Endothelial cell of umbilical vein (primary cell): ENCODE measurements around the gene MSANTD3.

Source experiments
- EZH2 ChIP-seq: IDR thresholded peaks from 2 replicates; pipeline ENCODE4 v1.6.1; 2012; ENCODE audit warnings: borderline replicate concordance, low read depth, mild to moderate bottlenecking, moderate library complexity, low read length, inconsistent platforms; ENCODE audit not compliant: severe bottlenecking
- POLR2A ChIP-seq: IDR thresholded peaks from 2 replicates; pipeline ENCODE4 v1.6.1; 2012; ENCODE audit warnings: low read depth, mild to moderate bottlenecking, control low read depth, low read length
- POLR2AphosphoS5 ChIP-seq: IDR thresholded peaks from 2 replicates; pipeline ENCODE4 v1.6.1; 2012; ENCODE audit warnings: low read depth, mild to moderate bottlenecking, control low read depth, low read length, moderate library complexity; ENCODE audit not compliant: insufficient read depth
- TF ChIP-seq, protein P1 (sequence below), 2 donors: IDR thresholded peaks; 1 replicate in 1 of 2; 2 replicates in 1 of 2; pipeline ENCODE4 v1.5.1; 2011; ENCODE audit warnings: low read length in 2 of 2, mild to moderate bottlenecking in 2 of 2, moderate library complexity in 2 of 2, control low read depth in 1 of 2, inconsistent platforms in 1 of 2, low read depth in 1 of 2; ENCODE audit not compliant: insufficient read depth in 1 of 2; ENCODE audit errors: extremely low read depth in 1 of 2

DNA sequence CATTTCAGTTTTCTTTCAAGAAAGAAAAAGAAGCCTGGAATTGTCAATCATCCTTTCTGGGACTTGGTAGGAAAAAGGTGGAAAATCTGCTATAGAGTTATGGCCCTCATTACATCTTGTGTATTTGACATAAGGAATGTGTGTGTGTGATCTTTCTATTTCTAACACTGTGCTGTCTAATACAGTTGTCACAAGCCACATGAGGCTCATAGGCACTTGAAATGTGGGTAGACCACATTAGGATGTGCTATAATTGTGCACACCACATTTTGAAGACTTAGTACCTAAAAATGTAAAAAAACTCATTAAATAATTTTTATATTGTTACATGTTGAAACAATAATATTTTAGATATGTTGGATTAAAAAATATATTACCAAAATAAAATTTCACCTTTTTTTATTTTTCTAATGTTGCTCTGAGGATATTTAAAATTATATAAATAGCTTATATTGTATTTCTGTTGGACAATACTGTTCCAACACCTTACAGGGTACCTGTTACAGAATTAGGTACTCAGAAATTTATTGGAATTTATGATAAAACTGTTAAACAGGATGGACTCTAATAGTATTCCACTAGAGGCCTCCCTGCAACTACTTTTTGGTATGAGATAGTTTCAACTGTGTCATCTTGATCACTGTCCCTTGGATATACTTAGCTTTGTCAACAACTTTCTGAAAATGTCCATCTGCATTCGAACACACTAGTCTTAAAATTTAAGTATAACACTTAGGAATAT, 18.4 kb downstream of the MSANTD3 start:
- TF ChIP-seq, protein P1, sequence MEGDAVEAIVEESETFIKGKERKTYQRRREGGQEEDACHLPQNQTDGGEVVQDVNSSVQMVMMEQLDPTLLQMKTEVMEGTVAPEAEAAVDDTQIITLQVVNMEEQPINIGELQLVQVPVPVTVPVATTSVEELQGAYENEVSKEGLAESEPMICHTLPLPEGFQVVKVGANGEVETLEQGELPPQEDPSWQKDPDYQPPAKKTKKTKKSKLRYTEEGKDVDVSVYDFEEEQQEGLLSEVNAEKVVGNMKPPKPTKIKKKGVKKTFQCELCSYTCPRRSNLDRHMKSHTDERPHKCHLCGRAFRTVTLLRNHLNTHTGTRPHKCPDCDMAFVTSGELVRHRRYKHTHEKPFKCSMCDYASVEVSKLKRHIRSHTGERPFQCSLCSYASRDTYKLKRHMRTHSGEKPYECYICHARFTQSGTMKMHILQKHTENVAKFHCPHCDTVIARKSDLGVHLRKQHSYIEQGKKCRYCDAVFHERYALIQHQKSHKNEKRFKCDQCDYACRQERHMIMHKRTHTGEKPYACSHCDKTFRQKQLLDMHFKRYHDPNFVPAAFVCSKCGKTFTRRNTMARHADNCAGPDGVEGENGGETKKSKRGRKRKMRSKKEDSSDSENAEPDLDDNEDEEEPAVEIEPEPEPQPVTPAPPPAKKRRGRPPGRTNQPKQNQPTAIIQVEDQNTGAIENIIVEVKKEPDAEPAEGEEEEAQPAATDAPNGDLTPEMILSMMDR (IDR thresholded peaks at IDR 0.05; ENCODE audit: extremely low read depth in 1 of 2, insufficient read depth in 1 of 2, low read depth in 1 of 2, low read length in 2 of 2) = no peak
- TF ChIP-seq EZH2 (no peak), POLR2AphosphoS5 (no peak), POLR2A (no peak)
